WTC11 (cell line): ENCODE measurements around the gene GSX1. TPM values are rescaled to one million over a fixed set of nuclear protein-coding genes. Genes with fewer than 3 reads are reported as not detected.

Experiments used
- ATAC-seq: fragments of 200-7000 bp; cut with Tn5 transposase; 2 replicates; pipeline ENCODE4 v1.10.0; 2021; ENCODE audit warnings: mild to moderate bottlenecking, moderate library complexity
- CTCF ChIA-PET: fragments of 300-600 bp; sonication (Branson Sonifier 250); formaldehyde crosslinking; loops from one replicate; lab custom pipeline; 2021; ENCODE audit warnings: antibody characterized with exemption; lab: Charles Lee
- POLR2A ChIA-PET: fragments of 350-600 bp; sonication (Branson Sonifier 250); formaldehyde crosslinking; loops from one replicate; lab custom pipeline; 2021; ENCODE audit warnings: antibody characterized with exemption; lab: Charles Lee
- DNase-seq: peaks from one replicate; pipeline ENCODE4 v3.0.0; 2021; ENCODE audit warnings: low spot score
- H3K27ac Mint-ChIP-seq: 2 replicates; pipeline ENCODE4 v1.8.0; 2021; ENCODE audit warnings: mixed read lengths
- H3K27me3 Mint-ChIP-seq: 2 replicates; pipeline ENCODE4 v1.8.0; 2021; ENCODE audit warnings: low read depth, mild to moderate bottlenecking, moderate library complexity, mixed read lengths
- H3K36me3 Mint-ChIP-seq: 2 replicates; pipeline ENCODE4 v1.8.0; 2021; ENCODE audit warnings: mixed read lengths
- H3K4me1 Mint-ChIP-seq: 2 replicates; pipeline ENCODE4 v1.8.0; 2022; ENCODE audit warnings: mixed read lengths
- H3K4me3 Mint-ChIP-seq: 2 replicates; pipeline ENCODE4 v1.8.0; 2021; ENCODE audit warnings: mild to moderate bottlenecking, moderate library complexity, mixed read lengths
- H3K9me3 Mint-ChIP-seq: 2 replicates; pipeline ENCODE4 v1.8.0; 2021; ENCODE audit warnings: mixed read lengths
- GRHL2 ChIP-seq: fragments of 250-450 bp; sonication (Bioruptor Pico); IDR thresholded peaks from 2 replicates; pipeline ENCODE4 v1.8.0; 2022; ENCODE audit warnings: mild to moderate bottlenecking, moderate library complexity; ENCODE audit not compliant: insufficient replicate concordance, severe bottlenecking
- IRF2 ChIP-seq: sonication (generic); formaldehyde crosslinking; IDR thresholded peaks from 2 replicates; pipeline ENCODE4 v1.8.0; 2022; ENCODE audit warnings: low read depth, missing genetic modification reagents, borderline replicate concordance
- MXD4 ChIP-seq: fragments of 250-450 bp; sonication (Bioruptor Pico); IDR thresholded peaks from 2 replicates; pipeline ENCODE4 v1.8.0; 2021; ENCODE audit warnings: mild to moderate bottlenecking, moderate library complexity, borderline replicate concordance
- MYBL2 ChIP-seq: sonication (generic); formaldehyde crosslinking; IDR thresholded peaks from 2 replicates; pipeline ENCODE4 v1.8.1; 2023; ENCODE audit warnings: mild to moderate bottlenecking, moderate library complexity, missing genetic modification reagents
- NR1H2 ChIP-seq: sonication (generic); formaldehyde crosslinking; IDR thresholded peaks from 2 replicates; pipeline ENCODE4 v1.9.0; 2021; ENCODE audit warnings: mild to moderate bottlenecking, moderate library complexity, missing genetic modification reagents
- SP1 ChIP-seq: sonication (generic); formaldehyde crosslinking; conservative IDR thresholded peaks from 2 replicates; pipeline ENCODE4 v1.8.1; 2022; ENCODE audit warnings: missing genetic modification reagents
- ZNF138 ChIP-seq: sonication (generic); formaldehyde crosslinking; conservative IDR thresholded peaks from 2 replicates; pipeline ENCODE4 v1.8.1; 2022; ENCODE audit warnings: mild to moderate bottlenecking, moderate library complexity, missing genetic modification reagents
- ZNF263 ChIP-seq: sonication (generic); formaldehyde crosslinking; IDR thresholded peaks from 2 replicates; pipeline ENCODE4 v1.8.1; 2022; ENCODE audit warnings: low read depth, mild to moderate bottlenecking, moderate library complexity, missing genetic modification reagents
- total RNA-seq: library from RNA; stranded (reverse); gene quantifications from 3 replicates; pipeline ENCODE4 v1.2.3, GENCODE V29; 2021
- TF ChIP-seq, protein P1 (sequence below): sonication (generic); formaldehyde crosslinking; IDR thresholded peaks from 2 replicates; pipeline ENCODE4 v1.8.0; 2022; ENCODE audit warnings: mild to moderate bottlenecking, missing genetic modification reagents
- TF ChIP-seq, protein P2 (sequence below): sonication (generic); formaldehyde crosslinking; IDR thresholded peaks from 2 replicates; pipeline ENCODE4 v1.8.1; 2022; ENCODE audit warnings: low read depth, mild to moderate bottlenecking, moderate library complexity, missing genetic modification reagents, borderline replicate concordance
- TF ChIP-seq, protein P3 (sequence below): sonication (generic); formaldehyde crosslinking; IDR thresholded peaks from 2 replicates; pipeline ENCODE4 v1.8.1; 2022; ENCODE audit warnings: missing genetic modification reagents, borderline replicate concordance
- TF ChIP-seq, protein P4 (sequence below): sonication (generic); formaldehyde crosslinking; IDR thresholded peaks from 2 replicates; pipeline ENCODE4 v1.8.1; 2023; ENCODE audit warnings: mild to moderate bottlenecking, missing genetic modification reagents
- TF ChIP-seq, protein P5 (sequence below): sonication (generic); formaldehyde crosslinking; IDR thresholded peaks from 2 replicates; pipeline ENCODE4 v1.8.1; 2023; ENCODE audit warnings: mild to moderate bottlenecking, missing genetic modification reagents, moderate library complexity
- TF ChIP-seq, protein P6 (sequence below): fragments of 250-450 bp; sonication (Bioruptor Pico); IDR thresholded peaks from 2 replicates; pipeline ENCODE4 v1.9.0; 2021; ENCODE audit warnings: moderate library complexity, mild to moderate bottlenecking, inconsistent platforms, borderline replicate concordance

The GSX1 gene
- total RNA-seq, 1 experiment from 2014 or later: not detected

DNA sequence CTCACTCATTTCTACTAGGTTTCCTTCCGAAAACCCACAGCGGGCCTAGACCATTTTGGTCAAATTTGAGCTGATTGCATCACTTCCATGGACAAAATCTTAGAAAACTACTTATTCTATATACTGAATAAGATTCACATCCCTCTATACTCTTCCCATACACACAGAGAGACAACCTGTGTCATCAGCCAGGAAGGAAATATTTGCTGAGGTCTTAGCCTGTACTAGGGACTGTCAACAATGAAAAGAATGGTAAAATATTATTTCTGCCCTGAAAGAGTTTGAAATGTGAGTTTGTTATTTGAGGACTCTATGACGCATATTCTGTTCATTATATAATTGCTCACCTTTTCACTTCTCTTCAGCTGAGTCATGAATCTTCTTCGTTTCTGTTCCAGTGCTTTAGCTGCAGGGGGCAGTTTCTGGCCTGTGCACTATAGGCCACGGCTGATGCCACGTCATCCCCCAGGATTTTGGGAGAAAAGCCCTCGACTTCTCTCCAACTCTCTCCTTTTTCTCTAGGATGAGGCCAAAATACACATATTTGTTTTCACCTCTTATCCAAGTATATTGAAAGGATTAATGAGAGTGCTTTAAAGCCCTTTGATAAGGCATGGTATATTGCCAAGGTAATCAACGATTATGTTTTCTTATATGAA is 47.7 kb downstream of the GSX1 start:
- CTCF ChIA-PET: interaction anchor here (1.2 to 3.0 kb wide), 2 partner anchors 13 to 114 kb away, joined by 3 to 20 read pairs; no protein-coding TSS in a partner anchor
- TF ChIP-seq ZNF263 (CRISPR knock-in tag) (no peak), ZNF138 (no peak), MYBL2 (no peak), IRF2 (CRISPR knock-in tag) (no peak), MXD4 (CRISPR knock-in tag) (no peak), NR1H2 (no peak)
- TF ChIP-seq, protein P1, sequence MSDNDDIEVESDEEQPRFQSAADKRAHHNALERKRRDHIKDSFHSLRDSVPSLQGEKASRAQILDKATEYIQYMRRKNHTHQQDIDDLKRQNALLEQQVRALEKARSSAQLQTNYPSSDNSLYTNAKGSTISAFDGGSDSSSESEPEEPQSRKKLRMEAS (CRISPR knock-in tag): no peak
- TF ChIP-seq, protein P2, sequence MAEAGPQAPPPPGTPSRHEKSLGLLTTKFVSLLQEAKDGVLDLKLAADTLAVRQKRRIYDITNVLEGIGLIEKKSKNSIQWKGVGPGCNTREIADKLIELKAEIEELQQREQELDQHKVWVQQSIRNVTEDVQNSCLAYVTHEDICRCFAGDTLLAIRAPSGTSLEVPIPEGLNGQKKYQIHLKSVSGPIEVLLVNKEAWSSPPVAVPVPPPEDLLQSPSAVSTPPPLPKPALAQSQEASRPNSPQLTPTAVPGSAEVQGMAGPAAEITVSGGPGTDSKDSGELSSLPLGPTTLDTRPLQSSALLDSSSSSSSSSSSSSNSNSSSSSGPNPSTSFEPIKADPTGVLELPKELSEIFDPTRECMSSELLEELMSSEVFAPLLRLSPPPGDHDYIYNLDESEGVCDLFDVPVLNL: no peak
- TF ChIP-seq, all 79 proteins: peak for 0
- H3K36me3 Mint-ChIP-seq: no peaks in the 10 kb centered on the region
- DNase-seq (no peak), ATAC-seq (no peak)
- H3K4me3 Mint-ChIP-seq: no peak overlapping the region
- peaks cover 9% of the 10 kb centered on the region for H3K27me3 Mint-ChIP-seq
- no peak overlapping the region for H3K27ac Mint-ChIP-seq
- POLR2A ChIA-PET: no interaction called here
- no peaks in the 10 kb centered on the region for H3K4me1 Mint-ChIP-seq
- peaks cover 14% of the 10 kb centered on the region for H3K9me3 Mint-ChIP-seq

DNA sequence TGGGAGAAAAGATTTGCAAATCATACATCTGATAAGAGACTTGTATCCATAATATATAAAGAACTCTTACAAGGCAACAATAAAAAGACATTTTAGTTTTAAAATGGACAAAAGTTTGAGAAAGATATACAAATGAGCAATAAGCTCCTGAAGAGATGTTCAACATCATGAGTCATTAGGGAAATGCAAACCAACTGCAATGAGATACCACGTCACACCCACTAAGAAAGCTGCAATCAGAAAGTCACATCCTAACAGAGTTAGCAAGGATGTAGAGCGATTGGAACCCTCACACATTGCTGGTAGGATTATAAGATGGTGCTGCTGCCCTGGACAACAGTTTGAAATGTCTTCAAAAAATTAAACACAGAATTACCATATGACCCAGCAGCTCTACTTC is 50.3 kb downstream of the GSX1 start:
- Mint-ChIP-seq H3K9me3 (peaks cover 21% of the 10 kb centered on the region), H3K4me1 (no peaks in the 10 kb centered on the region), H3K27me3 (peaks cover 13% of the 10 kb centered on the region), H3K4me3 (no peak overlapping the region), H3K36me3 (no peaks in the 10 kb centered on the region), H3K27ac (no peak overlapping the region)
- DNase-seq: no peak
- POLR2A ChIA-PET: no interaction called here
- TF ChIP-seq, protein P3, sequence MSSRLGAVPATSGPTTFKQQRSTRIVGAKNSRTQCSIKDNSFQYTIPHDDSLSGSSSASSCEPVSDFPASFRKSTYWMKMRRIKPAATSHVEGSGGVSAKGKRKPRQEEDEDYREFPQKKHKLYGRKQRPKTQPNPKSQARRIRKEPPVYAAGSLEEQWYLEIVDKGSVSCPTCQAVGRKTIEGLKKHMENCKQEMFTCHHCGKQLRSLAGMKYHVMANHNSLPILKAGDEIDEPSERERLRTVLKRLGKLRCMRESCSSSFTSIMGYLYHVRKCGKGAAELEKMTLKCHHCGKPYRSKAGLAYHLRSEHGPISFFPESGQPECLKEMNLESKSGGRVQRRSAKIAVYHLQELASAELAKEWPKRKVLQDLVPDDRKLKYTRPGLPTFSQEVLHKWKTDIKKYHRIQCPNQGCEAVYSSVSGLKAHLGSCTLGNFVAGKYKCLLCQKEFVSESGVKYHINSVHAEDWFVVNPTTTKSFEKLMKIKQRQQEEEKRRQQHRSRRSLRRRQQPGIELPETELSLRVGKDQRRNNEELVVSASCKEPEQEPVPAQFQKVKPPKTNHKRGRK (CRISPR knock-in tag): no peak
- TF ChIP-seq, protein P4, sequence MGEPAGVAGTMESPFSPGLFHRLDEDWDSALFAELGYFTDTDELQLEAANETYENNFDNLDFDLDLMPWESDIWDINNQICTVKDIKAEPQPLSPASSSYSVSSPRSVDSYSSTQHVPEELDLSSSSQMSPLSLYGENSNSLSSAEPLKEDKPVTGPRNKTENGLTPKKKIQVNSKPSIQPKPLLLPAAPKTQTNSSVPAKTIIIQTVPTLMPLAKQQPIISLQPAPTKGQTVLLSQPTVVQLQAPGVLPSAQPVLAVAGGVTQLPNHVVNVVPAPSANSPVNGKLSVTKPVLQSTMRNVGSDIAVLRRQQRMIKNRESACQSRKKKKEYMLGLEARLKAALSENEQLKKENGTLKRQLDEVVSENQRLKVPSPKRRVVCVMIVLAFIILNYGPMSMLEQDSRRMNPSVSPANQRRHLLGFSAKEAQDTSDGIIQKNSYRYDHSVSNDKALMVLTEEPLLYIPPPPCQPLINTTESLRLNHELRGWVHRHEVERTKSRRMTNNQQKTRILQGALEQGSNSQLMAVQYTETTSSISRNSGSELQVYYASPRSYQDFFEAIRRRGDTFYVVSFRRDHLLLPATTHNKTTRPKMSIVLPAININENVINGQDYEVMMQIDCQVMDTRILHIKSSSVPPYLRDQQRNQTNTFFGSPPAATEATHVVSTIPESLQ (CRISPR knock-in tag): no peak
- TF ChIP-seq, protein P5, sequence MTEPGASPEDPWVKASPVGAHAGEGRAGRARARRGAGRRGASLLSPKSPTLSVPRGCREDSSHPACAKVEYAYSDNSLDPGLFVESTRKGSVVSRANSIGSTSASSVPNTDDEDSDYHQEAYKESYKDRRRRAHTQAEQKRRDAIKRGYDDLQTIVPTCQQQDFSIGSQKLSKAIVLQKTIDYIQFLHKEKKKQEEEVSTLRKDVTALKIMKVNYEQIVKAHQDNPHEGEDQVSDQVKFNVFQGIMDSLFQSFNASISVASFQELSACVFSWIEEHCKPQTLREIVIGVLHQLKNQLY (CRISPR knock-in tag): no peak
- TF ChIP-seq ZNF138 (no peak), SP1 (no peak), GRHL2 (CRISPR knock-in tag) (no peak)
- TF ChIP-seq, protein P6, sequence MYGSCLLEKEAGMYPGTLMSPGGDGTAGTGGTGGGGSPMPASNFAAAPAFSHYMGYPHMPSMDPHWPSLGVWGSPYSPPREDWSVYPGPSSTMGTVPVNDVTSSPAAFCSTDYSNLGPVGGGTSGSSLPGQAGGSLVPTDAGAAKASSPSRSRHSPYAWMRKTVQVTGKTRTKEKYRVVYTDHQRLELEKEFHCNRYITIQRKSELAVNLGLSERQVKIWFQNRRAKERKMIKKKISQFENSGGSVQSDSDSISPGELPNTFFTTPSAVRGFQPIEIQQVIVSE: no peak
- CTCF ChIA-PET: interaction anchor here (0.7 to 1.6 kb wide), 3 partner anchors 12 to 111 kb away, joined by 3 to 9 read pairs (median 3); no protein-coding TSS in a partner anchor
- ATAC-seq: no peak

Other genes with a start within 250 kb of the GSX1 start
- 9.6 to 10.1 TPM (median 9.8 TPM) in 3 replicates for gene LNX2, start 172.0 kb upstream of the GSX1 start, total RNA-seq
- 185 to 198 TPM (median 191 TPM) in 3 replicates for gene POLR1D, start 170.6 kb upstream of the GSX1 start, total RNA-seq
- not detected in 3 replicates for gene PDX1, start 127.5 kb downstream of the GSX1 start, total RNA-seq
- gene CDX2, start 176.8 kb downstream of the GSX1 start, total RNA-seq: 0.09 to 0.44 TPM (median 0.11 TPM) in 3 replicates
- gene URAD, start 196.2 kb downstream of the GSX1 start, total RNA-seq: not detected in 3 replicates